OCI-LY7 (cell line): ENCODE data around the gene LSS. TPM values are rescaled to one million over a fixed set of nuclear protein-coding genes. Genes with fewer than 3 reads are reported as not detected.

Experiments
- BruUV-seq: library from RNA; stranded (reverse); fragments of 400-500 nt; replicated peaks from 2 replicates; lab custom pipeline; 2021; lab: Mats Ljungman, UMichigan
- CTCF ChIA-PET: fragments of 300-600 bp; sonication (Branson Sonifier 250); formaldehyde crosslinking; loops from one replicate; lab custom pipeline; 2022; ENCODE audit warnings: antibody characterized with exemption; ENCODE audit not compliant: unreplicated experiment; lab: Charles Lee
- POLR2A ChIA-PET: fragments of 300-600 bp; sonication (Branson Sonifier 250); formaldehyde crosslinking; loops from one replicate; lab custom pipeline; 2022; ENCODE audit warnings: antibody characterized with exemption; lab: Charles Lee
- DNase-seq: peaks from one replicate; pipeline ENCODE4 v3.0.0-alpha.2; 2015; ENCODE audit warnings: low spot score
- H2AFZ ChIP-seq: fragments of 200-600 bp; sonication (generic), shearing (Covaris generic); 2 replicates; pipeline ENCODE4 v1.6.1; 2014; ENCODE audit warnings: mild to moderate bottlenecking, antibody characterized with exemption, low read length, moderate library complexity
- H3K27ac ChIP-seq: fragments of 200-600 bp; sonication (generic); 2 replicates; pipeline ENCODE4 v1.5.1; 2014; ENCODE audit warnings: mixed run types, low read depth, mild to moderate bottlenecking, moderate library complexity, low read length, inconsistent platforms; ENCODE audit not compliant: poor library complexity, severe bottlenecking
- H3K36me3 ChIP-seq: fragments of 200-600 bp; sonication (generic); 2 replicates; pipeline ENCODE4 v1.6.1; 2014; ENCODE audit warnings: mild to moderate bottlenecking, antibody characterized with exemption, low read length, moderate library complexity, mixed read lengths; ENCODE audit not compliant: insufficient read depth
- H3K4me1 ChIP-seq: fragments of 200-600 bp; sonication (generic); 2 replicates; pipeline ENCODE4 v1.5.1; 2014; ENCODE audit warnings: mild to moderate bottlenecking, low read length; ENCODE audit not compliant: insufficient read depth, poor library complexity, severe bottlenecking
- H3K4me2 ChIP-seq: fragments of 200-600 bp; sonication (generic); 2 replicates; pipeline ENCODE4 v1.6.1; 2014; ENCODE audit warnings: mild to moderate bottlenecking, low read length
- H3K4me3 ChIP-seq: fragments of 200-600 bp; sonication (generic); 2 replicates; pipeline ENCODE4 v1.5.1; 2014; ENCODE audit warnings: mild to moderate bottlenecking, low read depth, low read length; ENCODE audit not compliant: poor library complexity, severe bottlenecking
- H3K79me2 ChIP-seq: fragments of 200-600 bp; sonication (generic); 2 replicates; pipeline ENCODE4 v1.6.1; 2016; ENCODE audit warnings: low read depth, mild to moderate bottlenecking, low read length, moderate library complexity, mixed read lengths; ENCODE audit not compliant: insufficient read depth
- H3K9me2 ChIP-seq: fragments of 200-600 bp; sonication (generic); 2 replicates; pipeline ENCODE4 v1.6.1; 2016; ENCODE audit warnings: mild to moderate bottlenecking, low read length, mixed read lengths; ENCODE audit not compliant: insufficient read depth
- H3K9me3 ChIP-seq: fragments of 200-600 bp; sonication (generic); 2 replicates; pipeline ENCODE4 v1.6.1; 2014; ENCODE audit warnings: mild to moderate bottlenecking, mixed run types, low read length, mixed read lengths
- H4K20me1 ChIP-seq: fragments of 200-600 bp; sonication (generic); 2 replicates; pipeline ENCODE4 v1.6.1; 2014; ENCODE audit warnings: mild to moderate bottlenecking, antibody characterized with exemption, low read length, moderate library complexity, mixed read lengths; ENCODE audit not compliant: insufficient read depth
- CTCF ChIP-seq: fragments of 200-600 bp; sonication (generic); conservative IDR thresholded peaks from 2 replicates; pipeline ENCODE4 v1.5.1; 2014; ENCODE audit warnings: mild to moderate bottlenecking, antibody characterized with exemption, low read length, moderate library complexity, mixed read lengths
- EZH2phosphoT487 ChIP-seq: fragments of 200-600 bp; sonication (generic); IDR thresholded peaks from 2 replicates; pipeline ENCODE4 v1.6.1; 2018; ENCODE audit warnings: low read depth, borderline replicate concordance, mild to moderate bottlenecking, mixed run types, antibody characterized with exemption, low read length, moderate library complexity, mixed read lengths
- intact Hi-C: fragments of 100-400 bp; cut with micrococcal nuclease; formaldehyde crosslinking; loops from one replicate; pipeline ENCODE4 v1.10.0; 2022; ENCODE audit not compliant: unreplicated experiment
- total RNA-seq, 2 experiments: library from RNA; depleted of rRNA in 1 of 2; stranded (reverse); fragments of >200 nt in 1 of 2; shearing (Covaris generic) in 1 of 2; gene quantifications; 2 replicates each; pipeline ENCODE4 v1.2.3, GENCODE V29; 2014 to 2022

The LSS gene
- total RNA-seq, 2 experiments from 2014 or later = 45.4 to 137 TPM

- no peak overlapping the region for H3K27ac ChIP-seq
- no peak for DNase-seq
- ChIA-PET CTCF (interaction anchor here (0.6 kb wide), 1 partner anchor 136 kb away, joined by 6 read pairs; no protein-coding TSS in a partner anchor), POLR2A (interaction anchor here (0.6 kb wide), 1 partner anchor 339 kb away, joined by 3 read pairs; no protein-coding TSS in a partner anchor)
- TF ChIP-seq CTCF (no peak), EZH2phosphoT487 (no peak)
- H3K4me1 ChIP-seq = peaks cover 6% of the 10 kb centered on the region
- no peaks in the 10 kb centered on the region for H3K9me3 ChIP-seq
- no peaks in the 10 kb centered on the region for H3K9me2 ChIP-seq
- no TSS peak for BruUV-seq
- H3K4me3 ChIP-seq = no peak overlapping the region
- no peaks in the 10 kb centered on the region for H3K79me2 ChIP-seq
- H2AFZ ChIP-seq = no peak overlapping the region
- intact Hi-C loops = no loop called here
- H4K20me1 ChIP-seq = no peaks in the 10 kb centered on the region
- H3K36me3 ChIP-seq = peaks cover 13% of the 10 kb centered on the region
- no peak overlapping the region for H3K4me2 ChIP-seq
Measured at GRCh38 chr21:46188226-46189212, 40.1 kb downstream of the LSS start.

- CTCF ChIA-PET = interaction anchor here (0.6 kb wide), 1 partner anchor 137 kb away, joined by 6 read pairs; no protein-coding TSS in a partner anchor
- Histone ChIP-seq H3K79me2 (no peaks in the 10 kb centered on the region), H3K4me3 (no peak overlapping the region), H3K4me2 (no peak overlapping the region), H3K9me2 (no peaks in the 10 kb centered on the region), H3K4me1 (peaks cover 6% of the 10 kb centered on the region), H3K36me3 (peaks cover 6% of the 10 kb centered on the region; the same call in 1 of the 2 replicates), H3K9me3 (no peaks in the 10 kb centered on the region), H2AFZ (no peak overlapping the region), H4K20me1 (no peaks in the 10 kb centered on the region), H3K27ac (no peak overlapping the region)
- POLR2A ChIA-PET = interaction anchor here (0.6 kb wide), 1 partner anchor 340 kb away, joined by 3 read pairs; no protein-coding TSS in a partner anchor
- BruUV-seq = no TSS peak
- TF ChIP-seq CTCF = no peak
- TF ChIP-seq EZH2phosphoT487 = no peak
- intact Hi-C loops = no loop called here
- no peak for DNase-seq
Measured at GRCh38 chr21:46187814-46188213, 40.8 kb downstream of the LSS start.
